ENCODE measurements around the gene CFAP57. TPM values are rescaled to one million over a fixed set of nuclear protein-coding genes. Genes with fewer than 3 reads are reported as not detected.
"Not testable (repeated sequence)": the region's sequence is repeated elsewhere in the genome, so short reads cannot be mapped to it uniquely, and the experiment has no call there.

The CFAP57 gene
- total RNA-seq, 1 donor from 2014 or later = 0.86 TPM

DNA sequence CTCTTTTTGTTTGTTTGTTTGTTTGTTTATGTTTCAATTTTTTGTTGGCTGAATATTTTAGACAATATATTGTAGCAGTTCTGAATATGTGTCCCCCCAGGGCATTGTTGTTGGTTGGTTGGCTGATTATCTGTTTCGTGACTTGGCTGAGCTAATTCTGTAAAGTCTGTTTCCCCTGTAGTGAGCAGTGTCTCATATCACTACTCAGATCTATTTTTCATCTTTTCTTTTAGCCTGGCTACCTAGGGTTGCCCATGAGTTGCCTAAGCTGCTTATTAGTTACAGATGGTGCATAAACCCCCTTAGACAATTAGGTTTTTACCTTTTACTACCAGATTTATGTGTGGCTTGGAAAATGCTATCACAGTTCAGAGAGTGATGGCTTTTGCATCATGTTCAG is 32.3 kb downstream of the CFAP57 start:
- no peak for DNase-seq (ENCODE audit: low read depth, low spot score)
- Mint-ChIP-seq H3K4me1 (peaks cover 10% of the 10 kb centered on the region), H3K27ac (ENCODE audit: unreplicated experiment) (no peak overlapping the region), H3K27me3 (ENCODE audit: low read depth) (no peaks in the 10 kb centered on the region), H3K9me3 (peaks cover 3% of the 10 kb centered on the region), H3K36me3 (ENCODE audit: low read depth) (peaks cover 3% of the 10 kb centered on the region), H3K4me3 (no peak overlapping the region)
- TF ChIP-seq, protein P1, sequence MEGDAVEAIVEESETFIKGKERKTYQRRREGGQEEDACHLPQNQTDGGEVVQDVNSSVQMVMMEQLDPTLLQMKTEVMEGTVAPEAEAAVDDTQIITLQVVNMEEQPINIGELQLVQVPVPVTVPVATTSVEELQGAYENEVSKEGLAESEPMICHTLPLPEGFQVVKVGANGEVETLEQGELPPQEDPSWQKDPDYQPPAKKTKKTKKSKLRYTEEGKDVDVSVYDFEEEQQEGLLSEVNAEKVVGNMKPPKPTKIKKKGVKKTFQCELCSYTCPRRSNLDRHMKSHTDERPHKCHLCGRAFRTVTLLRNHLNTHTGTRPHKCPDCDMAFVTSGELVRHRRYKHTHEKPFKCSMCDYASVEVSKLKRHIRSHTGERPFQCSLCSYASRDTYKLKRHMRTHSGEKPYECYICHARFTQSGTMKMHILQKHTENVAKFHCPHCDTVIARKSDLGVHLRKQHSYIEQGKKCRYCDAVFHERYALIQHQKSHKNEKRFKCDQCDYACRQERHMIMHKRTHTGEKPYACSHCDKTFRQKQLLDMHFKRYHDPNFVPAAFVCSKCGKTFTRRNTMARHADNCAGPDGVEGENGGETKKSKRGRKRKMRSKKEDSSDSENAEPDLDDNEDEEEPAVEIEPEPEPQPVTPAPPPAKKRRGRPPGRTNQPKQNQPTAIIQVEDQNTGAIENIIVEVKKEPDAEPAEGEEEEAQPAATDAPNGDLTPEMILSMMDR (conservative IDR thresholded peaks at IDR 0.05) = no peak

DNA sequence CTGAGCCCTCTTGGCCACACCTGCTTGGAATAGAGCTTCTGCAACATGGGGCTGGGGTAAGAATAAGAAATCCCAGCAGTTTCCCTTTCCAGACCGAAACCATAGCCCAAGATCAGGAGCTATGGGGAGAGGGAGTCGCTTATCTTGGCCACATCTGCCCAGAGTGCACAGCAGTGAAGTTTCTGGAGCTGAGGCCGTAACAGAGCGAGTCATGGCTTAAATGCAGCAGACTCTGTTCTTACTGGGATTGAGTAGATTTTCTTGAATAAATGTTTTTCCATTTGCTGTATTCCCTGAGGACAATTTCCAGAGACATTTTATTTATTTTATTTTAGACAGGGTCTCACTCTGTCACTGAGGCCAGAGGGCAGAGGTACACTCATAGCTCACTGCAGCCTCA is 33.5 kb downstream of the CFAP57 start:
- no peak overlapping the region for H3K4me3 Mint-ChIP-seq
- peaks cover 3% of the 10 kb centered on the region for H3K9me3 Mint-ChIP-seq
- H3K4me1 Mint-ChIP-seq = peaks cover 10% of the 10 kb centered on the region
- peaks cover 3% of the 10 kb centered on the region for H3K36me3 Mint-ChIP-seq (ENCODE audit: low read depth)
- no peaks in the 10 kb centered on the region for H3K27me3 Mint-ChIP-seq (ENCODE audit: low read depth)
- TF ChIP-seq, protein P1 (conservative IDR thresholded peaks at IDR 0.05) = no peak
- DNase-seq (ENCODE audit: low read depth, low spot score) = no peak
- no peak overlapping the region for H3K27ac Mint-ChIP-seq (ENCODE audit: unreplicated experiment)

DNA sequence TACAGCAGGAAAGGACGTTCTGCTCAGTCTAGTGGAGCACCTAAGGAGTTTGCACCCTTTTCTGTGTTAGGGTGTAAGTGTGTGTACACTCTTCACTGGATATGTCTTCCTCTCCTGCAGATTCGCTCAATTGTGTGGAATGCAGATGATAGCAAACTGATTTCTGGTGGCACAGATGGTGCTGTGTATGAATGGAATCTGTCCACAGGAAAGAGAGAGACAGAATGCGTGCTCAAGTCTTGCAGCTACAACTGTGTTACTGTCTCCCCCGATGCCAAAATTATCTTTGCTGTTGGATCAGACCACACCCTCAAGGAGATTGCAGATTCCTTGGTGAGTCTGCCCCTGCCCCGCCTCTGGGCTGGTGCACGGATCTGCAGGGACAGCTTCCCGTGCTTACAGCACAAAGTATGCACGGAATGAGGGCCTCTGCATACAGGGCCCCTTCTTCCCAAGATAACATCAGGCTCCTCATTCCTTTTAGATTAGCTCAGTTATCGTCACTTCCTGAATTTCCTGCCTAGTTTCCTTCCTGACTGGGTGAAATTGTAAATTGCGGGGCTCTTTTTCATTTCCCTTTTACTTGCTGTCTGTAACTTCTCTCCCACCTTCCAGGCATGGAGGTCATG is 34.6 kb downstream of the CFAP57 start:
- no peak overlapping the region for H3K4me3 Mint-ChIP-seq
- TF ChIP-seq, protein P1 (conservative IDR thresholded peaks at IDR 0.05) = no peak
- H3K36me3 Mint-ChIP-seq (ENCODE audit: low read depth) = peaks cover 3% of the 10 kb centered on the region
- no peak for DNase-seq (ENCODE audit: low read depth, low spot score)
- peaks cover 10% of the 10 kb centered on the region for H3K4me1 Mint-ChIP-seq
- H3K9me3 Mint-ChIP-seq = peaks cover 3% of the 10 kb centered on the region
- no peaks in the 10 kb centered on the region for H3K27me3 Mint-ChIP-seq (ENCODE audit: low read depth)
- no peak overlapping the region for H3K27ac Mint-ChIP-seq (ENCODE audit: unreplicated experiment)

DNA sequence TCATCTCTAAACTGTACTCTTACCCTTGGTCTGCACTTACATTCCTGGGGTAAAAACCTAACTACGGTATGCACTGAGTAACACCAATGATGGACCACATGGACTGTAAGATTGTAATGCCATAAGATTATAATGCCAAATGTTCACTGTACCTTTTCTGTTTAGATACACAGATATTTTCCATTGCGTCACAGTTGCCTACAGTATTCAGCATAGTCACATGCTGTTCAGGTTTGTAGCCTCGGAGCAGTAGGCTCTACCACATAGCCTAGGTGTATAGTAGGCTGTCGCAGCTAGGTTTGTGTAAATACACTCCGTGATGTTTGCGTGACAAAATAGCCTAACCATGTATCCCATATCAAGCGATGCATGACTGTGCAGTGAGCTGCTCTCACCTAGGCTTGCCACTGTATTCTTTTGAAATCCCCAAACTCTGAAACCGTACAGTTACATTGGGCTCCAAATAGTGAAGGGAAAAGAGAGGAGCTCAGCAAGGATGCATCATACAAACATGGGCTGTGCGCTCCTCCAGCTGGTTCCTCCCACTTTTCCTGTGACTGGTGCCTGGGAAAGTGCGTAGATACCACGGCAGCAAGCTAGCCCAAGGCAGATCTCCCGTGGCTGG is 35.2 kb downstream of the CFAP57 start:
- Mint-ChIP-seq H3K9me3 (peaks cover 3% of the 10 kb centered on the region), H3K27me3 (ENCODE audit: low read depth) (no peaks in the 10 kb centered on the region), H3K4me1 (peaks cover 10% of the 10 kb centered on the region), H3K36me3 (ENCODE audit: low read depth) (peaks cover 3% of the 10 kb centered on the region), H3K27ac (ENCODE audit: unreplicated experiment) (no peak overlapping the region), H3K4me3 (no peak overlapping the region)
- no peak for DNase-seq (ENCODE audit: low read depth, low spot score)
- TF ChIP-seq, protein P1 (conservative IDR thresholded peaks at IDR 0.05) = no peak

DNA sequence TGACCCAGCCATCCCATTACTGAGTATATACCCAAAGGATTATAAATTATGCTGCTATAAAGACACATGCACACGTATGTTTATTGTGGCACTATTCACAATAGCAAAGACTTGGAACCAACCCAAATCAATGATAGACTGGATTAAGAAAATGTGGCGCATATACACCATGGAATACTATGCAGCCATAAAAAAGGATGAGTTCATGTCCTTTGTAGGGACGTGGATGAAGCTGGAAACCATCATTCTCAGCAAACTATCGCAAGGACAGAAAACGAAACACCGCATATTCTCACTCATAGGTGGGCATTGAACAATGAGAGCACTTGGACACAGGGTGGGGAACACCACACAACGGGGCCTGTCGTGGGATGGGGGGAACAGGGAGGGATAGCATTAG is 36.1 kb downstream of the CFAP57 start:
- H3K27me3 Mint-ChIP-seq (ENCODE audit: low read depth); H3K4me1 Mint-ChIP-seq; H3K27ac Mint-ChIP-seq (ENCODE audit: unreplicated experiment); H3K9me3 Mint-ChIP-seq; H3K36me3 Mint-ChIP-seq (ENCODE audit: low read depth); DNase-seq (ENCODE audit: low read depth, low spot score); H3K4me3 Mint-ChIP-seq: not testable (repeated sequence)

Measured in neural crest cell (in vitro differentiated cells).